Measurements from ENCODE around the gene CALCB.

CALCB gene

GRCh38 chr11:15117751-15118150 is 44.4 kb downstream of the CALCB start:
- DNase-seq = peak in 35 of 56 donors; percentile 4 to 70 (median 28)

- no peak for DNase-seq
Measured at GRCh38 chr11:15118431-15118830, 45.0 kb downstream of the CALCB start.

GRCh38 chr11:15119352-15119751 is 46.0 kb downstream of the CALCB start:
- DNase-seq = no peak

GRCh38 chr11:15119826-15120225 is 46.4 kb downstream of the CALCB start:
- no peak for DNase-seq

GRCh38 chr11:15123849-15124248 is 50.5 kb downstream of the CALCB start:
- no peak for DNase-seq

- no peak for DNase-seq
Measured at GRCh38 chr11:15124528-15124927, 51.1 kb downstream of the CALCB start.

- DNase-seq = no peak
Measured at GRCh38 chr11:15127341-15127740, 53.9 kb downstream of the CALCB start.

All from nucleus accumbens (tissue), 56 donors.